HepG2 (cell line): ENCODE results near the gene AQP9. TPM values are rescaled to one million over a fixed set of nuclear protein-coding genes. Genes with fewer than 3 reads are reported as not detected.

Source experiments
- ATAC-seq: fragments of 200-7000 bp; cut with Tn5 transposase; 3 replicates; pipeline ENCODE4 v1.9.1; 2020; ENCODE audit warnings: mild to moderate bottlenecking, moderate library complexity
- BruUV-seq: library from RNA; stranded (reverse); fragments of 400-500 nt; replicated peaks from 2 replicates; lab custom pipeline; 2021; lab: Mats Ljungman, UMichigan
- CTCF ChIA-PET: fragments of 300-600 bp; formaldehyde crosslinking; extraction: SDS; loops from one replicate; lab custom pipeline; 2021; ENCODE audit warnings: low total read pairs, inconsistent platforms, low intra/inter-chr PET ratio; lab: Yijun Ruan, JAX
- POLR2A ChIA-PET: fragments of 350-600 bp; sonication (Branson Sonifier 250); formaldehyde crosslinking; loops from one replicate; lab custom pipeline; 2020; ENCODE audit warnings: antibody characterized with exemption, inconsistent platforms; lab: Yijun Ruan, JAX
- DNase-seq: peaks from one replicate; pipeline ENCODE4 v3.0.0-alpha.2; 2015; ENCODE audit warnings: low spot score
- FAIRE-seq: peaks from 3 replicates; lab custom pipeline; 2011; peaks lifted over from hg19 to GRCh38; lab: Jason Lieb, UNC
- H2AFZ ChIP-seq: one replicate; pipeline ENCODE4 v1.6.1; 2011; ENCODE audit warnings: low read length, inconsistent platforms
- H3K27ac ChIP-seq: fragments of 300-600 bp; 3 replicates; pipeline ENCODE4 v1.8.0; 2011; ENCODE audit warnings: mixed run types, mild to moderate bottlenecking, mixed read lengths, low read length, inconsistent platforms; ENCODE audit not compliant: insufficient read depth; ENCODE audit errors: extremely low read length
- H3K27me3 ChIP-seq, 2 experiments: fragments of 200-600 bp in 1 of 2; 2 replicates in 1 of 2; 3 replicates in 1 of 2; pipeline versions ENCODE4 v1.6.0 to v1.8.0; 2011; ENCODE audit warnings: low read length in 2 of 2, mild to moderate bottlenecking in 2 of 2, moderate library complexity in 2 of 2, inconsistent platforms in 1 of 2; ENCODE audit not compliant: insufficient read depth in 2 of 2, control insufficient read depth in 1 of 2
- H3K36me3 ChIP-seq, 2 experiments: fragments of 200-600 bp in 1 of 2; replicated peaks in 1 of 2; 2 replicates in 1 of 2; 3 replicates in 1 of 2; pipeline versions ENCODE4 v1.5.1 to v1.8.0; 2011; ENCODE audit warnings: low read length in 2 of 2, inconsistent platforms in 1 of 2; ENCODE audit not compliant: insufficient read depth in 2 of 2, control insufficient read depth in 1 of 2
- H3K4me1 ChIP-seq: 2 replicates; pipeline ENCODE4 v1.5.1; 2012; ENCODE audit warnings: low read length, inconsistent platforms; ENCODE audit not compliant: insufficient read depth
- H3K4me2 ChIP-seq: 2 replicates; pipeline ENCODE4 v1.6.0; 2011; ENCODE audit warnings: low read depth, low read length, inconsistent platforms
- H3K4me3 ChIP-seq, 3 experiments: fragments of 200-600 bp in 1 of 3; sonication (generic), shearing (Covaris generic) in 1 of 3; replicated peaks in 1 of 3; 2 replicates each; pipeline ENCODE4 v1.5.1; 2011 to 2016; ENCODE audit warnings: low read length in 3 of 3, inconsistent platforms in 2 of 3, low read depth in 2 of 3, mild to moderate bottlenecking in 2 of 3, control low read depth in 1 of 3, mixed read lengths in 1 of 3; ENCODE audit not compliant: insufficient read depth in 1 of 3
- H3K79me2 ChIP-seq: one replicate; pipeline ENCODE4 v1.6.1; 2011; ENCODE audit warnings: low read length, inconsistent platforms; ENCODE audit not compliant: insufficient read depth
- H3K9ac ChIP-seq: 2 replicates; pipeline ENCODE4 v1.6.0; 2011; ENCODE audit warnings: mild to moderate bottlenecking, low read depth, low read length, inconsistent platforms; ENCODE audit not compliant: insufficient read depth
- H3K9me3 ChIP-seq: 2 replicates; pipeline ENCODE4 v1.5.1; 2012; ENCODE audit warnings: mild to moderate bottlenecking, low read length
- H4K20me1 ChIP-seq: 2 replicates; pipeline ENCODE4 v1.6.0; 2011; ENCODE audit warnings: inconsistent platforms, mild to moderate bottlenecking, low read length, moderate library complexity; ENCODE audit not compliant: insufficient read depth
- CEBPB ChIP-seq: IDR thresholded peaks from 2 replicates; pipeline ENCODE4 v1.6.1; 2011; ENCODE audit warnings: low read depth, low read length, improper control_type of control experiment, borderline replicate concordance
- CREB3 ChIP-seq: sonication (generic); formaldehyde crosslinking; IDR thresholded peaks from 2 replicates; pipeline ENCODE4 v1.5.0; 2020; ENCODE audit warnings: missing genetic modification reagents
- CSRNP1 ChIP-seq: sonication (generic); formaldehyde crosslinking; IDR thresholded peaks from 2 replicates; pipeline ENCODE4 v1.8.1; 2023; ENCODE audit warnings: mild to moderate bottlenecking, missing genetic modification reagents
- DDIT3 ChIP-seq: sonication (generic); formaldehyde crosslinking; IDR thresholded peaks from 2 replicates; pipeline ENCODE4 v1.4.0; 2020; ENCODE audit warnings: mild to moderate bottlenecking, missing genetic modification reagents
- HBP1 ChIP-seq: IDR thresholded peaks from 2 replicates; pipeline ENCODE4 v1.6.1; 2016; ENCODE audit warnings: low read depth, control low read depth
- ISL2 ChIP-seq: sonication (generic); formaldehyde crosslinking; IDR thresholded peaks from 2 replicates; pipeline ENCODE4 v1.5.0; 2020; ENCODE audit warnings: missing genetic modification reagents
- MIER2 ChIP-seq: IDR thresholded peaks from 2 replicates; pipeline ENCODE4 v1.6.1; 2016; ENCODE audit warnings: missing biosample characterization, missing genetic modification reagents
- MXD4 ChIP-seq: IDR thresholded peaks from 2 replicates; pipeline ENCODE4 v1.6.1; 2016; ENCODE audit warnings: mild to moderate bottlenecking, missing biosample characterization, missing genetic modification reagents
- SMAD9 ChIP-seq: sonication (generic); formaldehyde crosslinking; IDR thresholded peaks from 2 replicates; pipeline ENCODE4 v1.5.1; 2020; ENCODE audit warnings: mild to moderate bottlenecking, missing genetic modification reagents
- ZFP1 ChIP-seq: IDR thresholded peaks from 2 replicates; pipeline ENCODE4 v1.6.1; 2016
- ZFP91 ChIP-seq: sonication (generic); formaldehyde crosslinking; IDR thresholded peaks from 2 replicates; pipeline ENCODE4 v1.9.0; 2022; ENCODE audit warnings: missing genetic modification reagents, mild to moderate bottlenecking, borderline replicate concordance
- ZNF234 ChIP-seq: sonication (generic); formaldehyde crosslinking; conservative IDR thresholded peaks from 2 replicates; pipeline ENCODE4 v1.5.1; 2020; ENCODE audit warnings: mild to moderate bottlenecking, missing genetic modification reagents
- ZNF329 ChIP-seq: sonication (generic); formaldehyde crosslinking; IDR thresholded peaks from 2 replicates; pipeline ENCODE4 v1.9.0; 2021; ENCODE audit warnings: low read depth, mild to moderate bottlenecking, missing genetic modification reagents
- ZNF781 ChIP-seq: sonication (generic); formaldehyde crosslinking; IDR thresholded peaks from 2 replicates; pipeline ENCODE4 v1.5.1; 2020; ENCODE audit warnings: borderline replicate concordance, mild to moderate bottlenecking, missing genetic modification reagents; ENCODE audit errors: not compliant biosample characterization
- ZSCAN31 ChIP-seq: sonication (generic); formaldehyde crosslinking; IDR thresholded peaks from 2 replicates; pipeline ENCODE4 v1.5.0; 2020; ENCODE audit warnings: low read depth, mild to moderate bottlenecking, missing genetic modification reagents
- WGBS: methylation state at CpG from one replicate; pipeline ENCODE4 v1.1.6; 2017; ENCODE audit warnings: low lambda C conversion rate; 5-methylcytosine and 5-hydroxymethylcytosine counted together
- in situ Hi-C: cut with HindIII; loops from 2 replicates; pipeline ENCODE4 v1.10.0; 2017; ENCODE audit warnings: low pct_unique_long_range_greater_than_20kb; ENCODE audit not compliant: extremely low pct_ligation_motif_present
- intact Hi-C: fragments of 100-400 bp; cut with micrococcal nuclease; formaldehyde crosslinking; loops from one replicate; pipeline ENCODE4 v1.10.0; 2022; ENCODE audit not compliant: unreplicated experiment
- polyA plus RNA-seq, 8 experiments: library from polyadenylated mRNA; depleted of rRNA in 3 of 8; stranded (reverse) in 7 of 8; unstranded in 1 of 8; fragments of >200 nt; fragmentation: Illumina TruSeq in 4 of 8; extraction: Trizol in 4 of 8; gene quantifications; 2 replicates each; pipeline versions ENCODE4 v1.2.1 to v1.2.3, GENCODE V29; 2011 to 2016; ENCODE audit warnings: low read depth in 4 of 8, missing spikeins in 1 of 8, mixed read lengths in 1 of 8; ENCODE audit not compliant: insufficient read depth in 1 of 8
- total RNA-seq, 5 experiments: library from RNA; depleted of rRNA; stranded (reverse); fragments of >200 nt; fragmentation: Illumina TruSeq; extraction: Trizol; gene quantifications; 2 replicates each; pipeline ENCODE4 v1.2.3, GENCODE V29; 2016; ENCODE audit warnings: low read depth in 1 of 5

AQP9 gene
- total and polyA plus RNA-seq, 2 of the 13 experiments (the other 11 are each of a cell fraction or from before 2014, with no cell fraction given): not detected

- no peak for TF ChIP-seq CREB3 (CRISPR knock-in tag)
- TF ChIP-seq ZFP1 (CRISPR knock-in tag): no peak
- no peak for TF ChIP-seq ZFP91
- no peak for TF ChIP-seq ZSCAN31 (CRISPR knock-in tag)
- TF ChIP-seq ZNF781 (CRISPR knock-in tag): no peak
- TF ChIP-seq CEBPB: no peak
- TF ChIP-seq HBP1 (CRISPR knock-in tag): no peak
Measured at GRCh38 chr15:58214591-58215340, 76.6 kb downstream of the AQP9 start (continued).

- DNase-seq (no peak), FAIRE-seq (no peak), ATAC-seq (no peak)
- Histone ChIP-seq H3K4me3 (no peak overlapping the region), H3K79me2 (no peaks in the 10 kb centered on the region), H3K4me2 (no peak overlapping the region), H3K27ac (no peak overlapping the region), H2AFZ (no peak overlapping the region), H3K9me3 (no peaks in the 10 kb centered on the region), H3K36me3 (no peaks in the 10 kb centered on the region), H3K27me3 (no peaks in the 10 kb centered on the region; a peak in 1 of 5 replicates), H3K9ac (no peak overlapping the region), H3K4me1 (no peaks in the 10 kb centered on the region), H4K20me1 (no peaks in the 10 kb centered on the region)
- in situ Hi-C loops: no loop called here
- 71% methylated on average over 4 of the region's 4 CpGs for WGBS
- no TSS peak for BruUV-seq
- POLR2A ChIA-PET: no interaction called here
- intact Hi-C loops: no loop called here
- CTCF ChIA-PET: no interaction called here
- TF ChIP-seq ZNF234 (no peak), DDIT3 (CRISPR knock-in tag) (no peak), SMAD9 (CRISPR knock-in tag) (no peak), ZNF329 (CRISPR knock-in tag) (no peak), CSRNP1 (CRISPR knock-in tag) (no peak), MXD4 (CRISPR knock-in tag) (no peak), MIER2 (CRISPR knock-in tag) (no peak), ISL2 (no peak)
Measured at GRCh38 chr15:58217460-58217859, 79.3 kb downstream of the AQP9 start.
